Measurements from ENCODE around the gene JPH4.
A peak's percentile ranks its signal among the peaks of the same experiment; 100 is the strongest.

The JPH4 gene

GRCh38 chr14:23555533-23555881 is 23.1 kb downstream of the JPH4 start:
- no peak for DNase-seq (ENCODE audit: low spot score in 2 of 2)
- Mint-ChIP-seq H3K27ac (peak overlapping the region; percentile 97), H3K36me3 (peaks cover 28% of the 10 kb centered on the region), H3K4me1 (peaks cover 54% of the 10 kb centered on the region), H3K9me3 (no peaks in the 10 kb centered on the region), H3K4me3 (peak overlapping the region; percentile 91)
- no peak for ATAC-seq

- peak; percentile 77 for ATAC-seq
- Mint-ChIP-seq H3K36me3 (peaks cover 15% of the 10 kb centered on the region), H3K27ac (no peak within 1 kb of the TSS), H3K4me1 (peaks cover 14% of the 10 kb centered on the region), H3K9me3 (no peaks in the 10 kb centered on the region), H3K4me3 (no peak within 1 kb of the TSS)
- peak; percentile 66 to 91 for DNase-seq (ENCODE audit: low spot score in 2 of 2)
Observed at GRCh38 chr14:23551266-23552028, 27.1 kb downstream of the JPH4 start, which contains the start of gene ZFHX2. ZFHX2 (minus strand) TSS chr14:23551765; CDS start chr14:23535325, 16,440 bp downstream.

- Mint-ChIP-seq H3K4me1 (peaks cover 8% of the 10 kb centered on the region), H3K27ac (no peak overlapping the region), H3K36me3 (peaks cover 13% of the 10 kb centered on the region), H3K9me3 (no peaks in the 10 kb centered on the region), H3K4me3 (no peak overlapping the region)
- DNase-seq (ENCODE audit: low spot score in 2 of 2) (no peak), ATAC-seq (no peak)
Observed at GRCh38 chr14:23550812-23551265, 27.8 kb downstream of the JPH4 start.

- H3K4me3 Mint-ChIP-seq, result no peak overlapping the region
- H3K4me1 Mint-ChIP-seq, result peaks cover 3% of the 10 kb centered on the region
- H3K36me3 Mint-ChIP-seq, result peaks cover 9% of the 10 kb centered on the region
- no peaks in the 10 kb centered on the region for H3K9me3 Mint-ChIP-seq
- ATAC-seq, result no peak
- no peak overlapping the region for H3K27ac Mint-ChIP-seq
- no peak for DNase-seq (ENCODE audit: low spot score in 2 of 2)
Observed at GRCh38 chr14:23550131-23550811, 28.3 kb downstream of the JPH4 start.

- Mint-ChIP-seq H3K4me1 (no peaks in the 10 kb centered on the region), H3K27ac (no peak overlapping the region), H3K9me3 (no peaks in the 10 kb centered on the region), H3K4me3 (no peak overlapping the region), H3K36me3 (peaks cover 9% of the 10 kb centered on the region)
- ATAC-seq, result no peak
- no peak for DNase-seq (ENCODE audit: low spot score in 2 of 2)
Observed at GRCh38 chr14:23548351-23549318, 30.0 kb downstream of the JPH4 start.

- no peak for DNase-seq (ENCODE audit: low spot score in 2 of 2)
- Mint-ChIP-seq H3K36me3 (peaks cover 9% of the 10 kb centered on the region), H3K4me3 (no peak overlapping the region), H3K9me3 (no peaks in the 10 kb centered on the region), H3K4me1 (no peaks in the 10 kb centered on the region), H3K27ac (no peak overlapping the region)
- no peak for ATAC-seq
Observed at GRCh38 chr14:23547924-23548323, 30.7 kb downstream of the JPH4 start.

- H3K36me3 Mint-ChIP-seq, result peaks cover 3% of the 10 kb centered on the region
- no peak for DNase-seq (ENCODE audit: low spot score in 2 of 2)
- no peaks in the 10 kb centered on the region for H3K4me1 Mint-ChIP-seq
- H3K27ac Mint-ChIP-seq, result no peak overlapping the region
- H3K9me3 Mint-ChIP-seq, result no peaks in the 10 kb centered on the region
- no peak overlapping the region for H3K4me3 Mint-ChIP-seq
- ATAC-seq, result no peak
Observed at GRCh38 chr14:23546450-23547035, 32.0 kb downstream of the JPH4 start.

- no peak for DNase-seq (ENCODE audit: low spot score in 2 of 2)
- Mint-ChIP-seq H3K27ac (peak overlapping the region; percentile 3), H3K4me3 (no peak overlapping the region)
Observed at GRCh38 chr14:23545740-23546365, 32.7 kb downstream of the JPH4 start.

GRCh38 chr14:23544511-23545447 is 33.8 kb downstream of the JPH4 start:
- H3K4me3 Mint-ChIP-seq, result no peak overlapping the region
- H3K9me3 Mint-ChIP-seq, result no peaks in the 10 kb centered on the region
- DNase-seq (ENCODE audit: low spot score in 2 of 2) (no peak), ATAC-seq (no peak)
- no peaks in the 10 kb centered on the region for H3K36me3 Mint-ChIP-seq
- H3K27ac Mint-ChIP-seq, result peak overlapping the region; percentile 3
- no peaks in the 10 kb centered on the region for H3K4me1 Mint-ChIP-seq

More at GRCh38 chr14:23545740-23546365, 32.7 kb downstream of the JPH4 start:
- Mint-ChIP-seq H3K36me3 (no peaks in the 10 kb centered on the region), H3K9me3 (no peaks in the 10 kb centered on the region), H3K4me1 (no peaks in the 10 kb centered on the region)
- ATAC-seq, result no peak

- H3K9me3 Mint-ChIP-seq, result no peaks in the 10 kb centered on the region
- ATAC-seq (no peak), DNase-seq (ENCODE audit: low spot score in 2 of 2) (no peak)
- no peaks in the 10 kb centered on the region for H3K36me3 Mint-ChIP-seq
- no peak overlapping the region for H3K4me3 Mint-ChIP-seq
- H3K4me1 Mint-ChIP-seq, result peaks cover 7% of the 10 kb centered on the region
- H3K27ac Mint-ChIP-seq, result no peak overlapping the region
Observed at GRCh38 chr14:23543403-23543802, 35.2 kb downstream of the JPH4 start.

- no peak for DNase-seq (ENCODE audit: low spot score in 2 of 2)
- no peak for ATAC-seq
- Mint-ChIP-seq H3K4me1 (peaks cover 7% of the 10 kb centered on the region), H3K36me3 (no peaks in the 10 kb centered on the region), H3K27ac (peak overlapping the region; percentile 11), H3K4me3 (no peak overlapping the region), H3K9me3 (no peaks in the 10 kb centered on the region)
Observed at GRCh38 chr14:23542261-23542660, 36.3 kb downstream of the JPH4 start.

- ATAC-seq (no peak), DNase-seq (ENCODE audit: low spot score in 2 of 2) (no peak)
- Mint-ChIP-seq H3K9me3 (no peaks in the 10 kb centered on the region), H3K4me3 (no peak overlapping the region), H3K4me1 (peaks cover 7% of the 10 kb centered on the region), H3K36me3 (no peaks in the 10 kb centered on the region), H3K27ac (no peak overlapping the region)
Observed at GRCh38 chr14:23540141-23540469, 38.5 kb downstream of the JPH4 start.

GRCh38 chr14:23539248-23540140 is 39.1 kb downstream of the JPH4 start:
- H3K4me3 Mint-ChIP-seq, result no peak overlapping the region
- peaks cover 7% of the 10 kb centered on the region for H3K4me1 Mint-ChIP-seq
- peak; percentile 62 for ATAC-seq
- H3K9me3 Mint-ChIP-seq, result no peaks in the 10 kb centered on the region
- DNase-seq (ENCODE audit: low spot score in 2 of 2), result no peak
- H3K27ac Mint-ChIP-seq, result no peak overlapping the region
- H3K36me3 Mint-ChIP-seq, result no peaks in the 10 kb centered on the region

Measured in stimulated activated effector memory CD8-positive, alpha-beta T cell treated with anti-CD3 and anti-CD28 coated beads, Interleukin-12 subunit alpha, Interleukin-12 subunit beta, amount 100 ng/mL, for 72 hours (primary cell).